ENCODE results near the gene ABHD17A. TPM values are rescaled to one million over a fixed set of nuclear protein-coding genes. Genes with fewer than 3 reads are reported as not detected.

Gene ABHD17A
- total RNA-seq, 1 experiment from 2014 or later = 47.5 TPM

DNA sequence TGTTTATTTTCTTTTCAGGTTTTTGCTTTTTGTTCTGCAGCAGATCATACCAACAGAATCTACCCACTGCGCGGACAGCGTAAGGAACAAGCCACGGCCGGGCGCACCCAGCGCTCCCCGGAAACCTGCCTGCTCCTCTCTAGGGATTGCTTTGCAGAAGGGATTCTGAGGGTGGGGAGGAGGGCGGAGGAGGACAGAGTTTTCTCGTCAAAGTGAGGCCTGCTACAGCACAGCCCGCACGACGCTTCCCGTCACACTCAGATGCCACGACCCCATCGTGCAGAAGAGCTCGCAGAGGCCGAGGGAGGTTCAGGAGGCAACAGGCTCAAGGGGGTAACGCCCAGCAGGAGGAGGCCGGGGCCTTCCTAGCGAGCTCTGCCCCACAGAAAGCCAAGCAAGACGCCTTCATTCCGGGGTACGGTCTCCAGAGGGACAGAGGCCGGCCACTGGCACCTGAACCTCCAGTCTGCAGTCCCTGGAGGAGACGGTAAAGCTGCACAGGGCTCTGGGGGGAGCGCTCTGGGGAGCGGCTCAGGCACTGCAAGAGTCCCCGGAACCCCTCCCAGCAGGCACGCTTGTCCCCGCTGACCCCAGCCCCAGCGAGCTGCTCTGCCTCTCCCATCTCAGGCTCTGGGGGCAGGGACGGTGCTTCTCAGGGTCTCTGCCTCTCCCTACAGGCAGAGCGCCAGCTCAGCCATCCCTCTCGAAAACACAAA lies 43.9 kb downstream of the ABHD17A start:
- Histone ChIP-seq H3K18ac (ENCODE audit: insufficient read length, low read depth, low read length) (no peak overlapping the region), H4K8ac (replicated peaks; ENCODE audit: insufficient read length, low read depth, low read length) (no peak overlapping the region), H2BK20ac (ENCODE audit: low read depth, low read length, poor library complexity, severe bottlenecking) (no peak overlapping the region), H3K9ac (ENCODE audit: extremely low read depth, insufficient read length, low read length) (no peak overlapping the region), H3K79me2 (ENCODE audit: insufficient read depth, low read length) (peaks cover 18% of the 10 kb centered on the region; the same call in 1 of the 2 replicates), H3K14ac (ENCODE audit: insufficient read depth, low read length) (no peak overlapping the region), H2AK5ac (ENCODE audit: insufficient read length, low read length) (no peak overlapping the region), H2BK120ac (ENCODE audit: low read depth, low read length, poor library complexity, severe bottlenecking) (no peak overlapping the region), H2BK15ac (ENCODE audit: low read depth, low read length) (no peak overlapping the region; the same call in 1 of the 2 replicates), H3K4me1 (ENCODE audit: insufficient read depth, low read length) (no peaks in the 10 kb centered on the region), H3K56ac (ENCODE audit: insufficient read length, low read depth, low read length) (no peak overlapping the region), H3K9me3 (ENCODE audit: control insufficient read depth, low read depth, low read length) (no peaks in the 10 kb centered on the region), H3K4me2 (ENCODE audit: insufficient read depth, insufficient read length, low read length) (no peak overlapping the region), H3T11ph (ENCODE audit: low read length) (no peak overlapping the region), H3K23me2 (ENCODE audit: insufficient read length, low read depth, low read length, poor library complexity, severe bottlenecking) (no peaks in the 10 kb centered on the region), H4K20me1 (ENCODE audit: control insufficient read depth, insufficient read depth, insufficient read length) (no peaks in the 10 kb centered on the region), H3K27me3 (ENCODE audit: insufficient read depth, low read length) (no peaks in the 10 kb centered on the region), H3K4ac (ENCODE audit: low read depth, low read length) (no peak overlapping the region), H4K91ac (ENCODE audit: insufficient read length, low read depth, low read length) (no peak overlapping the region), H4K5ac (ENCODE audit: insufficient read length, low read depth, low read length) (no peak overlapping the region), H2BK12ac (ENCODE audit: insufficient read length, low read depth, low read length) (no peak overlapping the region), H2BK5ac (ENCODE audit: insufficient read length, low read length) (no peak overlapping the region), H3K23ac (ENCODE audit: insufficient read length, low read depth, low read length) (no peak overlapping the region), H2AFZ (ENCODE audit: low read length) (no peak overlapping the region), H3K27ac (ENCODE audit: insufficient read length, low read depth, low read length) (no peak overlapping the region), H3K79me1 (ENCODE audit: insufficient read depth, low read depth, low read length, poor library complexity, severe bottlenecking) (peaks cover 14% of the 10 kb centered on the region)
- Mint-ChIP-seq H3K27me3 (ENCODE audit: low read depth) (no peaks in the 10 kb centered on the region), H3K4me3 (peak overlapping the region in 1 of 2 experiments; percentile 35; a peak in 1 of 5 replicates), H3K27ac (peak overlapping the region; percentile 27 to 41 (median 40); a peak in 4 of 7 replicates), H3K9me3 (no peaks in the 10 kb centered on the region), H3K36me3 (ENCODE audit: insufficient read depth in 1 of 3, low read depth in 3 of 3) (peaks cover 0 to 11% (median 0%) of the 10 kb centered on the region in 3 experiments; a peak in 3 of 7 replicates), H3K4me1 (peaks cover 5 to 16% of the 10 kb centered on the region in 2 experiments)
- no peak for TF ChIP-seq CTCF (conservative IDR thresholded peaks at IDR 0.05)
- WGBS (ENCODE audit: extremely low coverage, insufficient read length, low lambda C conversion rate) = no CpG with 5 or more reads among the region's 35 CpGs
- no peak for DNase-seq
